Natural killer cell treated with Interleukin-12 subunit alpha and Interleukin-12 subunit beta and Interleukin-15 and Interleukin-18, amount 100 ng/mL, for 72 hours (primary cell): ENCODE measurements around the gene PSMC1. TPM values are rescaled to one million over a fixed set of nuclear protein-coding genes. Genes with fewer than 3 reads are reported as not detected.
A peak's percentile ranks its signal among the peaks of the same experiment; 100 is the strongest.

Experiments
- ATAC-seq, 2 donors: fragments of 150-1000 bp; cut with Tn5 transposase in 1 of 2; sonication (Bioruptor Pico), chemical (Tn5 transposase) in 1 of 2; 2 replicates each; pipeline ENCODE4 v1.10.0; 2021
- DNase-seq: peaks from one replicate; pipeline ENCODE4 v3.0.0; 2022; ENCODE audit warnings: low spot score
- H3K27ac Mint-ChIP-seq, 2 donors: 1 replicate in 1 of 2; 2 replicates in 1 of 2; pipeline ENCODE4 v1.8.0; 2022; ENCODE audit warnings: mixed read lengths in 2 of 2, mild to moderate bottlenecking in 1 of 2, moderate library complexity in 1 of 2
- H3K27me3 Mint-ChIP-seq, 2 donors: 1 replicate in 1 of 2; 2 replicates in 1 of 2; pipeline ENCODE4 v1.8.0; 2022; ENCODE audit warnings: mixed read lengths in 2 of 2
- H3K36me3 Mint-ChIP-seq: one replicate; pipeline ENCODE4 v1.8.0; 2022; ENCODE audit warnings: mixed read lengths
- H3K4me1 Mint-ChIP-seq, 2 donors: 1 replicate in 1 of 2; 2 replicates in 1 of 2; pipeline ENCODE4 v1.8.0; 2022; ENCODE audit warnings: low read depth in 2 of 2, mixed read lengths in 2 of 2, mild to moderate bottlenecking in 1 of 2
- H3K4me3 Mint-ChIP-seq: one replicate; pipeline ENCODE4 v1.8.0; 2022; ENCODE audit warnings: mixed read lengths
- H3K9me3 Mint-ChIP-seq: 2 replicates; pipeline ENCODE4 v1.8.0; 2022; ENCODE audit warnings: mixed read lengths
- total RNA-seq, 2 donors: library from RNA; stranded (reverse); gene quantifications; one replicate each; pipeline ENCODE4 v1.2.3, GENCODE V29; 2022

The PSMC1 gene
- total RNA-seq, 2 donors from 2014 or later: 142 to 145 TPM

DNA sequence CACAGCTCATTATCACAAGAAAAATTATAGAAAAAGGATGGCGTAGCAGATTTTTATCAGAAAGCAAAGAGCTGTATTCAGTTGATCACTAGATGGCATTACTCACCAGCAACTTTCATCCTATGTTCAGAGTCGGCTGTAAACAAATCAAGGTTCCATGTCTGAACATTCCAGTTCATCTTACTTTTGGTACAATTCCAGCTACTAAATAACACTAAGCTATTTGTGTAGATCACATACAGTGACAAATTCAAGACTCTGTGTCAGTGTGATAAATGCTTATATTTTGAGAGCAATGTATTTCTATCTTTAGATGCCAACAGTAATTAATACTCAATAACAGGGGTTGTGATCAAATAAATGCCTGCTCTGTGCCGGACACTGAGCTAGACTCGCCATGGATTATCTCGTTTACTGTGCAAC, 45.3 kb downstream of the PSMC1 start:
- DNase-seq (no peak), ATAC-seq (no peak)
- H3K4me1 Mint-ChIP-seq: peaks cover 12 to 18% of the 10 kb centered on the region in 2 donors
- H3K36me3 Mint-ChIP-seq: peaks cover 32% of the 10 kb centered on the region
- H3K27me3 Mint-ChIP-seq: no peaks in the 10 kb centered on the region
- no peaks in the 10 kb centered on the region for H3K9me3 Mint-ChIP-seq
- no peak overlapping the region for H3K4me3 Mint-ChIP-seq
- H3K27ac Mint-ChIP-seq: peak overlapping the region; percentile 57 to 86

DNA sequence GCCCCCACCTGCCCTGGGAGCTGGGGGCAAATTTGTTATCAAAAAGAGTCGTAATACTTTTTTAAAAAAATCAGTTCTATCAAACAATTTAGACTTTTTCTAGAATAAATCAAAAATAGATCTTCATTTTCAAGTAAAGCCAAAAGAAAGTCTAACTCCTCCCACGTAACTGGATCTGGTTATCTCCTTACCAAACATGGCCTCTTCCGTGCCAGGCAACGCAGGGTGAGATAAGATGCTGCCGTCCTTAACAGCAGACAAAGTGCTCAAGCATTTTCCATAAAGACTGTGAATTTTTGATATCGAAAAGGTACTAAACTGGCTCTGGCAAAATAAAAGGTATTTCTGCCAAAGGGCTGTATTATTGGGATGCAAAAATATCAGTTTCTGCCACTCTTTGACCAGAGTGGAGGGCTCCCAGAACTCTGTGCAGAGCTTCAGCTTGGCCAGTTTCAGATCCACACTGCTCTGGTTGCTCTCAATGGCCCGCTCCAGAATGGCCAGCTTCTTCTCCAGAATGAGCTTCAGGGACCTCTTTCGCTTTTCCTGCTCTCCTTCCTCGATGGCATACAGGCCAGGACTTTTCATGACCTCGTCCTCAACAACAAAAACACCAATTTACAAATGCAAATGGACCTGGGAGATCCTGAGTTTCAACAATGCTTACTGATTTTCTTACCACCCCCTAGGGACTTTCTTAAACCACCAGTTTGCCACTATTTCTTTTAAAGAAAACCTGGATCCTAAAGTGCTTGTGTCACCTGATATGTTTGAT, 46.4 kb downstream of the PSMC1 start:
- ATAC-seq (no peak), DNase-seq (no peak)
- H3K9me3 Mint-ChIP-seq: no peaks in the 10 kb centered on the region
- peaks cover 32% of the 10 kb centered on the region for H3K36me3 Mint-ChIP-seq
- H3K27me3 Mint-ChIP-seq: no peaks in the 10 kb centered on the region
- H3K27ac Mint-ChIP-seq: peak overlapping the region in 1 of 2 donors; percentile 24
- peaks cover 13 to 18% of the 10 kb centered on the region in 2 donors for H3K4me1 Mint-ChIP-seq
- no peak overlapping the region for H3K4me3 Mint-ChIP-seq

DNA sequence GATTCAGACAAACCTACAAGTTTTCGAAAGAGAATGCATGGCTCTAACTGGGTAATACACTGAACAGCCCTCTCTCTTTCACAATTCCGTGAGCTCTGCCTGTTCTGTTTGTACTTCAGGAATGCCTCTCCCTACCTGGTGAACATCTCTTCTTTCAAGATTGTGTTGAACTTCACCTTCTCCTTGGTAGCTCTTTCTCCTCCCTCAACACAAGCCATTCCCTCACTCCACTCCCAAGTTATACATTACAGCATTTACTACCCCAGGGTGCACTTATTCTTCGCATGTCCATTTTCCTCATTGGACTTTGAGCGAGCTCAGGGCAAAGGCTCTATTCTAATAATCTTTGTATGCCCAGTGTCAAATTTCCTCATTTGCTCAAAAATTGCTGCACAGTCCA, 47.1 kb downstream of the PSMC1 start:
- H3K27me3 Mint-ChIP-seq: no peaks in the 10 kb centered on the region
- ATAC-seq (no peak), DNase-seq (no peak)
- H3K36me3 Mint-ChIP-seq: peaks cover 35% of the 10 kb centered on the region
- H3K4me1 Mint-ChIP-seq: peaks cover 14 to 18% of the 10 kb centered on the region in 2 donors
- H3K27ac Mint-ChIP-seq: no peak overlapping the region
- no peaks in the 10 kb centered on the region for H3K9me3 Mint-ChIP-seq
- no peak overlapping the region for H3K4me3 Mint-ChIP-seq

DNA sequence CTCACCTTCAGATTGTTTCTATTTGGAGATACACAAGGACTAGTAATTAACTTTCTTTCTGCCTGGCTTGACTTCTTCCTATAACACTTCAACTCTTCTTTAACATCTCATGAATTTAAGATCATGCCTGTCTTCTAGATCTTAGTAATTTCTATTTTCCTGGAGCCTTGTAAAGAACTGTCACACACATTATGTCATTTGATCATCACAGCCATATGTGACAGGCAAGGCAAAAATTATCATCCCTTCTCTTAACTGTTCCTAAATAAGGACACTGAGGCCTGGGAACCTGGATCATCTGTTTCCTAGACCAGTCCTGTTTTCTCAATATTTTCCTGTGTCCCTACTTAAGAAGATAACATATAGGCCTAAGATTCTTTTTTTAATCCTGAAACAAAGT, 48.1 kb downstream of the PSMC1 start:
- H3K27ac Mint-ChIP-seq: no peak overlapping the region

DNA sequence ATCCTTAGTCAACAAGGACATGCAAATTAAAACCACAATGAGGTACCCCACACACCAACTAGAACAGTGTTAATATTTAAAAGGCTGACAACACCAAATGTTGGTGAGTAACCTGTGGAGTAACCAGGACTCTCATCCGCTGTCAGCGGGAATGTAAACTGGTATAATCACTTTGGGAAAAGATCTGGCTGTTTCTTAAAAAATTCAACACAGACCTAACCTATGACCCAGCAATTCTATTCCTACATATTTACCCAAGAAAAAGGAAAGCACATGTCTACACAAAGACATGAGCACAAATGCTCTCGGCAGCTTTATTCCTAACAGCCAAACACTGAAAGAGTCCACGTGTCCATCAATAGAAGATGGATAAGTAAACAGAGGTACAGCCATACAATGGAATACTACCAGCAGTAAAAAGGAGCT, 48.8 kb downstream of the PSMC1 start:
- no peaks in the 10 kb centered on the region for H3K9me3 Mint-ChIP-seq
- no peak for ATAC-seq
- no peak overlapping the region for H3K4me3 Mint-ChIP-seq
- H3K4me1 Mint-ChIP-seq: peaks cover 14 to 18% of the 10 kb centered on the region in 2 donors
- peak overlapping the region in 1 of 2 donors; percentile 5 for H3K27ac Mint-ChIP-seq
- H3K36me3 Mint-ChIP-seq: peaks cover 50% of the 10 kb centered on the region
- no peak for DNase-seq
- H3K27me3 Mint-ChIP-seq: no peaks in the 10 kb centered on the region

More for the DNA sequence above, 48.1 kb downstream of the PSMC1 start:
- Mint-ChIP-seq H3K27me3 (no peaks in the 10 kb centered on the region), H3K9me3 (no peaks in the 10 kb centered on the region), H3K36me3 (peaks cover 43% of the 10 kb centered on the region), H3K4me3 (no peak overlapping the region), H3K4me1 (peaks cover 14 to 18% of the 10 kb centered on the region in 2 donors)
- ATAC-seq: no peak
- DNase-seq: no peak

DNA sequence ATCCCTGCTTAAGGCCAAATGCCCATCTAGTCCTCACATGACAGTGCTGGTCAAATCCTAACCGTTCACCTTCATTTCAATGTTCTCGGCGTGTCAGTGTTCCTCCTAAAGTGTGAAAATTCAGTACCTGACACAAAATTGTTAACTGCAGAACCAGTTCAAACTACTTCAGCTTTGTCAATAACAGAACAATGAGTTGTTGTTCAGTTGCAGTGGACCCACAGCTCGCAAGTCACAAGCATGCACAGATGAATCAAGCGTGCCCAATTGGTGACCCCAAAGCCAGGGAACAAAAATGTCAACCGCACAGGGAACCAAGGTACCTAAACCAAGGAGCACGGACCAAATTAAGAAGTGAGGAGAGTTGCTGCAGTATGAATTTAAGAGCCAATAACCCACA, 52.2 kb downstream of the PSMC1 start:
- Mint-ChIP-seq H3K4me1 (peaks cover 4 to 5% of the 10 kb centered on the region in 2 donors), H3K36me3 (peaks cover 46% of the 10 kb centered on the region), H3K9me3 (no peaks in the 10 kb centered on the region), H3K4me3 (no peak overlapping the region), H3K27ac (peak overlapping the region in 1 of 2 donors; percentile 47), H3K27me3 (no peaks in the 10 kb centered on the region)
- no peak for DNase-seq
- ATAC-seq: no peak

DNA sequence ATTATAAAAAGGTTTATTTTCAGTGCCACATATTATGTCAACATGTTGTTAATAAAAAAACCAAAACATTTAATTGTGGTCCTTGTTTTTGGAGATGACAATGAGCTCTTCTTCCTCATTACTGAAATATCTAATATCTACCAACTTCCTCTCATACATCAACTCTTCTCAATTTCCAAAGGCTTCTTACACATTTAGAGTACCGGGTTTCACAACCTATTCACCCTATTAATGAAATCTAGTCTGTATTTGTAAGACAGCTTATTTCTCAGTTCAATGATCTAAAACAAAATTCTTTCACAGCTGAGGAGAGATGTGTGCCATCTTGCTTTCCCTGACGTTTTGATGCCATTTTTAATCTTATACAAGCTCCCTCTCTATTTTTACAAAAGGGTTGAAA, 60.9 kb downstream of the PSMC1 start:
- peaks cover 11 to 15% of the 10 kb centered on the region in 2 donors for H3K4me1 Mint-ChIP-seq

DNA sequence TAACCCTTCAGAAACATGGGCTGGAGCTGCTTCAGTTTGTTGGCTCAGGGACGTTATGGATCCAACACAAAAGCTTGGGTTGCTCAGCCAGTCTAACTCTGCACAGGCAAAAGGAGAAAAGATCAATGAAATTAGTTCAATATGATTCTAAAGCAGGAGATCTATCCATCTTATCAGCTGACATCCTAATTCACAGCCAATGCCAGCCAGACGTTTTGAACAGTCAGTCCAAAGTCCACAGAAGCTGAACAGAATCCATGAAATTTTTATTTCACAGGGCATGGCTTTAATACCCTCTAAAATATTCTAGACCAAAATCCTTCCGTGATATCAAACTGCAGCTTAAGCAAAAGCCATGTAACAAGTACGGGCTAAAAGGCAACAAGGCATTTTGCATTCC, 61.7 kb downstream of the PSMC1 start:
- H3K9me3 Mint-ChIP-seq: no peaks in the 10 kb centered on the region
- H3K27ac Mint-ChIP-seq: no peak overlapping the region
- no peak overlapping the region for H3K4me3 Mint-ChIP-seq
- H3K4me1 Mint-ChIP-seq: peaks cover 11 to 15% of the 10 kb centered on the region in 2 donors
- DNase-seq (no peak), ATAC-seq (no peak)
- peaks cover 20% of the 10 kb centered on the region for H3K36me3 Mint-ChIP-seq
- H3K27me3 Mint-ChIP-seq: no peaks in the 10 kb centered on the region

More for the DNA sequence above, 60.9 kb downstream of the PSMC1 start:
- no peaks in the 10 kb centered on the region for H3K27me3 Mint-ChIP-seq
- no peaks in the 10 kb centered on the region for H3K9me3 Mint-ChIP-seq
- H3K36me3 Mint-ChIP-seq: peaks cover 20% of the 10 kb centered on the region
- DNase-seq (no peak), ATAC-seq (no peak)
- no peak overlapping the region for H3K4me3 Mint-ChIP-seq
- H3K27ac Mint-ChIP-seq: no peak overlapping the region

DNA sequence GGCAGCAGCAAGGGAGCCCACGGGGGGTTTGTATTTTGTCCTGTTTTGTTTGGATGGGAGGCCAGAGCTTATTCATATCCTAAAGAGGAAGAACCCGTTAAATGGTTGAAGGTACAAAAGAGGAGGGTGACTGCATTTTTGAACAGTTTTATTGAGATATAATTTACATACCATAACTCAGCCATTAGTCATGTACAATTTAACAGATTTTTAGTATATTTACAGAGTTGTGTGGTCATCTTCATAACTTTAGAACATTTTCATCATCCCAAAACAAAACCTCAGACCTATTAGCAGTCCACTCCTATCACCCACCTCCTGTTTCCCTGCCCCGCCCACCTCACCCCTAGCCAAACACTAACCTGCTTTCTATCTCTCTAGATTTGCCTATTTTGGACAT, 62.8 kb downstream of the PSMC1 start:
- peaks cover 19% of the 10 kb centered on the region for H3K36me3 Mint-ChIP-seq

DNA sequence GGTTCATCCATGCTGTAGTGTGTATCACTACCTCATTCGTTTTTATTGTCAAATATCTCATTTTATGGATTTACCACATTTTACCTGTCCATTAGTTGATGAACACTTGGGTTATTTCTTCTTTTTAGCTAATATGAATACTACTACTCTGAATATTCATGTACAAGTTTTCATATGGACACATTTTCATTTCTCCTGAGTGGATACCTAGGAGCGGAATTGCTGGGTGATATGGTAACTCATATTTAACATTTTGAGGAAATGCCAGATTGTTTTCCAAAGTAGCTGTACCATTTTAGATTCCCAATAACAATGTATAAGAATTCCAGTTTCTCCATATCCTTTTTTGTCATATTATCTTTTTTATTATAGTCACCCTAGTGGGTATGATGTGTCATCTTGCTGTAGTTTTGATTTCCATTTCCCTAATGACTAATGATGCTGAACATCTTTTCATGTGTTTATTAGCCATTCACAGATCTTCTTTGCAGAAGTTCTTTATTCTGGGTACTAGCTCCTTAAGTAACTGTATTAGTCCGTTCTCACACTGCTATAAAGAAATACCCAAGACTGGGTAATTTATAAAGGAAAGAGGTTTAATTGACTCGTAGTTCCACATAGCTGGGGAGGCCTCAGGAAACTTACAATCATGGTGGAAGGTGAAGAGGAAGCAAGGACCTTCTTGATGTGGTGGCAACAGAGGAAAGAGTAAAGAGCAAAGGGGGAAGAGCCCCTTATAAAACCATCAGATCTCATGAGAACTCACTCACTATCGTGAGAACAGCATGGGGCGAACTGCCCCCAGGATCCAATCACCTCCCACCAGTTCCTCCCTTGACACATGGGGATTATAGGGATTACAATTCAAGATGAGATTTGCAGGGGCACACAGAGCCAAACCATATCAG, 63.5 kb downstream of the PSMC1 start:
- Mint-ChIP-seq H3K36me3 (peaks cover 19% of the 10 kb centered on the region), H3K27ac (no peak overlapping the region), H3K4me3 (no peak overlapping the region), H3K9me3 (no peaks in the 10 kb centered on the region), H3K4me1 (peaks cover 13 to 20% of the 10 kb centered on the region in 2 donors), H3K27me3 (no peaks in the 10 kb centered on the region)
- ATAC-seq (no peak), DNase-seq (no peak)

More for the DNA sequence above, 62.8 kb downstream of the PSMC1 start:
- Mint-ChIP-seq H3K4me1 (peaks cover 13 to 20% of the 10 kb centered on the region in 2 donors), H3K27ac (no peak overlapping the region), H3K4me3 (no peak overlapping the region), H3K9me3 (no peaks in the 10 kb centered on the region), H3K27me3 (no peaks in the 10 kb centered on the region)
- ATAC-seq: no peak
- DNase-seq: no peak

DNA sequence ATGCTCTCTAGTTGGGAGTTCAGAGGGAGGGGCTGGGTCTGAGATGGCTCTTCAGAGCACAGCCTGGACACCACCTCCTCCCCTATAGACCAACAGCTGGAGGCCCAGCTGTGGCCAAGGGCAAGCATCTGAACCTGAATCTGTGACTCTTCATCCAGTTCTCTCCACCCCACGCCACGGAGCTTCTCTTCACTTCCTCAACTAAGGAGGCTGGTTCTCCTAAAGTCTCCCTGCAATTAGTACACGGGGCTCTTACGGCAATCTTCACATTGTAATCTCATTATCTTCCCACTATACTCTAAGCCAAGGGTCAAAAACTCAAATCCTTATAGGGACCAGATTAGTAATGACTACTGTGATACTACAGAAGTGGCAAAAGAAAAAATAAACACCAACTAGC, 65.5 kb downstream of the PSMC1 start:
- no peaks in the 10 kb centered on the region for H3K9me3 Mint-ChIP-seq
- no peak overlapping the region for H3K4me3 Mint-ChIP-seq
- H3K4me1 Mint-ChIP-seq: peaks cover 13 to 26% of the 10 kb centered on the region in 2 donors
- H3K36me3 Mint-ChIP-seq: peaks cover 10% of the 10 kb centered on the region
- DNase-seq (no peak), ATAC-seq (no peak)
- no peak overlapping the region for H3K27ac Mint-ChIP-seq
- no peaks in the 10 kb centered on the region for H3K27me3 Mint-ChIP-seq
